ENCODE measurements around the gene DACH1.

Gene DACH1

DNA sequence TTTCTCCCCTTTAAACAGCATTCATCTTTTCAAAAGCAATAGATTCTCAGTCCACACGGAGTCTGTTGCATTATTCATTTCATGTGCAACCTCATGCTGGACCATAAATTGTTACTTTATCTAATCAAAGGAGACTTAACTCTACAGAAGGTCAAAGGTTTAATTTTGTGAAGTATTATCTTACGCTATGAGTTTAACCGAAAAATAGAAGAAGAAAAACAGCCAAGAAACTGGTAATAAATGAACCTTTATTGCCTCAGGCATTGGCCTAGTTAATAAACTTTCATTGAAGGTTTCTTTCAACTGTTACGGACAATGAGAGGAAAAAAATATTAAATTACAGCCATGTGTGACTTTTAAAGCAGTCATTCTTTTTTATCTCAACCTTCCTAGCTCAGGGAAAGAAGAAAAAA lies 223.6 kb downstream of the DACH1 start:
- no peak for DNase-seq (ENCODE audit: low read depth, low spot score)
- TF ChIP-seq CTCF (IDR thresholded peaks at IDR 0.05; ENCODE audit: low read depth, low read length), result no peak
- no peak overlapping the region for H3K4me3 ChIP-seq (ENCODE audit: low read depth, low read length)
- in situ Hi-C loops (cut with HindIII; ENCODE audit: low sequenced_read_pairs), result no loop called here

GRCh38 chr13:71638751-71639150 lies 228.3 kb downstream of the DACH1 start:
- DNase-seq (ENCODE audit: low read depth, low spot score), result no peak
- H3K4me3 ChIP-seq (ENCODE audit: low read depth, low read length), result no peak overlapping the region
- TF ChIP-seq CTCF (IDR thresholded peaks at IDR 0.05; ENCODE audit: low read depth, low read length), result no peak
- in situ Hi-C loops (cut with HindIII; ENCODE audit: low sequenced_read_pairs), result no loop called here

- DNase-seq (ENCODE audit: low read depth, low spot score), result no peak
- no peak for TF ChIP-seq CTCF (IDR thresholded peaks at IDR 0.05; ENCODE audit: low read depth, low read length)
- in situ Hi-C loops (cut with HindIII; ENCODE audit: low sequenced_read_pairs), result no loop called here
- no peak overlapping the region for H3K4me3 ChIP-seq (ENCODE audit: low read depth, low read length)
These were observed 232.2 kb downstream of the DACH1 start for GRCh38 chr13:71634602-71635443.

DNA sequence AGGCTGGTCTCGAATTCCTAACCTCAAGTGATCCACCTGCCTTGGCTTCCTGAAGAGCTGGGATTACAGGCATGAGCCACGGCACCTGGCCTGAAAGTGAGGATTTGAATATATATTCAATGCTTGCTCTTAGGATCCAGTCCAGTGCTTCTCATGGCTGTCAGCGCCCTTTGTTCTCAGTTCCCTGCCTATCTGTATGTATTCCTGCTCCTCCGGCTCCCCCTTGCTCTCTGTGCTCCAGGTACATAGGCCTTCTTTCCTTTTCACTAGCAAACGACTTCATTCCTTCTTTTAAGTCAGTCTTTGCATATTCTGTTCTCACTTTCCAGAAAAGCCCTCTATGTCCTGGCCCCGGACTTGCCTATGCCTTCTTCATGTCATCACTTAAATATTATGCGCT lies 232.8 kb downstream of the DACH1 start:
- no peak overlapping the region for H3K4me3 ChIP-seq (ENCODE audit: low read depth, low read length)
- no peak for DNase-seq (ENCODE audit: low read depth, low spot score)
- TF ChIP-seq CTCF (IDR thresholded peaks at IDR 0.05; ENCODE audit: low read depth, low read length), result no peak
- in situ Hi-C loops (cut with HindIII; ENCODE audit: low sequenced_read_pairs), result no loop called here

DNA sequence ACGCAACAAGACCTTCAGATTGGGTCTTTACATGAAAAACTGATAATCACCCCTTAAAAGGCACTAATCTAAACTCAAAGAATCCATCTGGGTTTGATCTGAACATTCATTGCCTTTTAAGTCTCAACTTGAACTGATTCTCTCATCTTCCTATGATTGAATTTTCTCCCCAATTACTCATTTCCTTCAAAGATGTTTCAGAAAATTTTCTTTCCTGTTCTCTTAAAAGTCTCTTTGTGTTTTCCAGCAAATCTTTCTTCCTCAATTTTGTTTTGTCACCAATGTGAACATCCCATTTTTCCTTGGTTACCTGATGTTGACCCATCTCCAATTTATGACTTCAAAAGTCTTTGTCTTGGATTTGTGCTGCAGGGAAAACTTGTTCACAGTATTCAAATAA lies 234.3 kb downstream of the DACH1 start:
- DNase-seq (ENCODE audit: low read depth, low spot score), result no peak
- TF ChIP-seq CTCF (IDR thresholded peaks at IDR 0.05; ENCODE audit: low read depth, low read length), result no peak
- no peak overlapping the region for H3K4me3 ChIP-seq (ENCODE audit: low read depth, low read length)
- in situ Hi-C loops (cut with HindIII; ENCODE audit: low sequenced_read_pairs), result no loop called here

DNA sequence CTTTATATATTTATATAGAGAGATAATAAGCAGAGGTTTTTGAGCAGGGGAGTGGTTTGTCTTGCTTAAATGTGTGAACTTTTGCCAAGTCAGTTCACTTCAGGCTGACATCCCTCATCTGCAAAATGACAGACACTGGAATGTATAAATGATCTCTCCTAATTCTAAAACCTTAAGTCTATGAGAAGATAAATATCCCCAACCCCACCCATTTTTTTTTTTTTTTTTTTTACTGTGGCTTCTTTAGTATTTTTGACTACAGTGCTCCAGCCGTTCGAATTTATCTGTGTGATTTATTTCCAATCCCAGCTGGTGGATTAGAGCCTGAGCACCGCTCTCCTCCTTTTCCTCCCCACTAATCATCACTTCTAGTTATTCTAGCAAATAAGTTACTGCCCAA lies 234.8 kb downstream of the DACH1 start:
- no peak for TF ChIP-seq CTCF (IDR thresholded peaks at IDR 0.05; ENCODE audit: low read depth, low read length)
- in situ Hi-C loops (cut with HindIII; ENCODE audit: low sequenced_read_pairs), result no loop called here
- no peak overlapping the region for H3K4me3 ChIP-seq (ENCODE audit: low read depth, low read length)
- DNase-seq (ENCODE audit: low read depth, low spot score), result no peak

All from astrocyte of the spinal cord (primary cell).